ENCODE results near the gene ARID1B. TPM values are rescaled to one million over a fixed set of nuclear protein-coding genes. Genes with fewer than 3 reads are reported as not detected.

The ARID1B gene
- total RNA-seq, 1 donor from 2014 or later, result 16.3 TPM

DNA sequence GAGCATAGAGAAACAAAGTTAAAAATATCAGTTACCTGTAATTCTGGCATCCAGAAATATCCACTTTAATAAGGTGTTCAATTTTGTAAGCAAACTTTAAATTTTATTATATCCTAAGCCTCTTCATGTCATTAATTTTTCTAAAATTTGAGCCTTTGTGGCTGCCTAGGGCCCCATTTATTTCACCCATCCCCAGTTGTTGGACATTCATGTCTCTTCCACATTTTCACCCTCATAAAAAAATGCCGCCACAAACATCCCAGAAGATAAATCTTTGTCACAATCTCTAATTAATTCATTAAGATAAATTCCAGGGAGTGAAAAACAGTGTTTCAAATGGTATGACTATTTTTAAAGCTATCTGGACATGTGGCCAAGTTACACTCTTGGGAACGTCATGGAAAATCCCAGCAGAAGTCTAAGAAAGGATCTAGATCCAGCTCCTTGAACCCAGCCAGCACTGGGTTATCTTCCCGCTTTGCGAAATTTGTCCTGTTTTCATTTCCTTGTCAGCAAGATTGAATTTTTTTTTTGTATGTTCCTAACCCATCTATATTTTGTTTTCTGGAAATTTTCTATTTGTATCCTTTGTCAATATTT is 448.9 kb downstream of the ARID1B start:
- Histone ChIP-seq H3K27me3 (ENCODE audit: control insufficient read depth, insufficient read depth, low read length) (no peaks in the 10 kb centered on the region), H3K36me3 (ENCODE audit: control insufficient read depth, insufficient read depth, low read length) (no peaks in the 10 kb centered on the region), H3K4me3 (ENCODE audit: low read depth, low read length) (no peak overlapping the region)
- DNase-seq (ENCODE audit: low read depth), result no peak
- TF ChIP-seq, protein P1, sequence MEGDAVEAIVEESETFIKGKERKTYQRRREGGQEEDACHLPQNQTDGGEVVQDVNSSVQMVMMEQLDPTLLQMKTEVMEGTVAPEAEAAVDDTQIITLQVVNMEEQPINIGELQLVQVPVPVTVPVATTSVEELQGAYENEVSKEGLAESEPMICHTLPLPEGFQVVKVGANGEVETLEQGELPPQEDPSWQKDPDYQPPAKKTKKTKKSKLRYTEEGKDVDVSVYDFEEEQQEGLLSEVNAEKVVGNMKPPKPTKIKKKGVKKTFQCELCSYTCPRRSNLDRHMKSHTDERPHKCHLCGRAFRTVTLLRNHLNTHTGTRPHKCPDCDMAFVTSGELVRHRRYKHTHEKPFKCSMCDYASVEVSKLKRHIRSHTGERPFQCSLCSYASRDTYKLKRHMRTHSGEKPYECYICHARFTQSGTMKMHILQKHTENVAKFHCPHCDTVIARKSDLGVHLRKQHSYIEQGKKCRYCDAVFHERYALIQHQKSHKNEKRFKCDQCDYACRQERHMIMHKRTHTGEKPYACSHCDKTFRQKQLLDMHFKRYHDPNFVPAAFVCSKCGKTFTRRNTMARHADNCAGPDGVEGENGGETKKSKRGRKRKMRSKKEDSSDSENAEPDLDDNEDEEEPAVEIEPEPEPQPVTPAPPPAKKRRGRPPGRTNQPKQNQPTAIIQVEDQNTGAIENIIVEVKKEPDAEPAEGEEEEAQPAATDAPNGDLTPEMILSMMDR (IDR thresholded peaks at IDR 0.05; ENCODE audit: insufficient read depth, low read length, severe bottlenecking), result no peak
- FAIRE-seq, result no peak

DNA sequence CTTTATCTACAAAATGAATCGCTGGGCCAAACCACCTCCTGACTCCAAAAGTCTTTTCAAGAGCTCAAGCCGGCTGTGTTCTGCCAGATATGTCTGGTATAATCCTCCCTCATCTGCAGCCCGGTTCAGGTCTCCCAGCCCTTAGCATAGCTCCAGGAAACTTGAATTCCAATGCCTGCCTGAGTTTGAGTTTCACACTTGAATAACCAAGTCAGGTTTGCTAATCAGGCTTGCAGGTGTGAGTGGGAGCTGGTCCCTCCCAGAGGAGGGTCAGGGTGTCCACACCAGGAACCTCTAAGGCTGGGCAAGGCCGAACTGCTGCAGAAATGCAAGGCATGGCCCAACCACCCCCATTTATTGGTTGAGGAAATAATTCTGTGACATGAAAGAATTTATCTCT is 449.6 kb downstream of the ARID1B start:
- TF ChIP-seq, protein P1 (IDR thresholded peaks at IDR 0.05; ENCODE audit: insufficient read depth, low read length, severe bottlenecking), result no peak
- H3K4me3 ChIP-seq (ENCODE audit: low read depth, low read length), result no peak overlapping the region
- DNase-seq (ENCODE audit: low read depth) (no peak), FAIRE-seq (no peak)
- no peaks in the 10 kb centered on the region for H3K36me3 ChIP-seq (ENCODE audit: control insufficient read depth, insufficient read depth, low read length)
- H3K27me3 ChIP-seq (ENCODE audit: control insufficient read depth, insufficient read depth, low read length), result no peaks in the 10 kb centered on the region

DNA sequence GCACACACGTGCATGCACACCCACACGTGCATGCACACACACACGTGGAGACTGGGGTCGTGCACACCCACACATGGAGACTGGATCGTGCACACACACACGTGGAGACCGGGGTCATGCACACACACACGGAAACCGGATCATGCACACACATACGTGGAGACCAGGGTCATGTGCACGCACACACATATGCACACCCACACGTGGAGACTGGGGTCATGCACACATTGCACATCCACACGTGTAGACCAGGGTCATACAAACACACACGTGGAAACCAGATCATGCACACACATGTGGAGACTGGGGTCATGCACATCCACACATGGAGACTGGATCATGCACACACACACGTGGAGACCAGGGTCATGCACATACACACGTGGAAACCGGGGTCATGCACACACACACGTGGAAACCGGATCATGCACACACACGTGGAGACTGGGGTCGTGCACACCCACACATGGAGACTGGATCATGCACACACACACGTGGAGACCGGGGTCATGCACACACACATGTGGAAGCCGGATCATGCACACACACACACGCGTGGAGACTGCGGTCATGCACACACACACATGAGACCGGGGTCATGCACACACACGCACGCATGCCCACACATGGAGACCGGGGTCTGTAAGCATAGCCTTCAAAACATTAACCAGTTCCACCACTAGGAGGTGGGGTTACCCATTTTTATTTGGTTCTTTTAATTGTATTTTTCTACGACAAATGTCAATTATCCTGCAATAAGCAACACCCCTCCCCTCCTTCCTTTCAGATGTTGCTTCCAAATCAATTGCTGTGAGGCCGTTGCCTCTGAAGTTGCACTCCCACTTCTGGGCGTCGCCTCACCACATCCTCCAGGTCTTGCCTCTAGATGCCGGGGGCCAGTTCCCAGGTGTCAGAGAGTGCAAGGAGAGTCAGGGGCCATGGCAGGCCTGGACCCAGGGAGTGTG is 450.3 kb downstream of the ARID1B start:
- Histone ChIP-seq H3K27me3 (ENCODE audit: control insufficient read depth, insufficient read depth, low read length) (no peaks in the 10 kb centered on the region), H3K4me3 (ENCODE audit: low read depth, low read length) (no peak overlapping the region), H3K36me3 (ENCODE audit: control insufficient read depth, insufficient read depth, low read length) (no peaks in the 10 kb centered on the region)
- FAIRE-seq (peak; percentile 96), DNase-seq (ENCODE audit: low read depth) (no peak)
- TF ChIP-seq, protein P1 (IDR thresholded peaks at IDR 0.05; ENCODE audit: insufficient read depth, low read length, severe bottlenecking), result no peak

- FAIRE-seq (no peak), DNase-seq (ENCODE audit: low read depth) (no peak)
- Histone ChIP-seq H3K36me3 (ENCODE audit: control insufficient read depth, insufficient read depth, low read length) (no peaks in the 10 kb centered on the region), H3K4me3 (ENCODE audit: low read depth, low read length) (no peak overlapping the region), H3K27me3 (ENCODE audit: control insufficient read depth, insufficient read depth, low read length) (no peaks in the 10 kb centered on the region)
- TF ChIP-seq, protein P1 (IDR thresholded peaks at IDR 0.05; ENCODE audit: insufficient read depth, low read length, severe bottlenecking), result no peak
These were observed 451.4 kb downstream of the ARID1B start for GRCh38 chr6:157228426-157229131.

DNA sequence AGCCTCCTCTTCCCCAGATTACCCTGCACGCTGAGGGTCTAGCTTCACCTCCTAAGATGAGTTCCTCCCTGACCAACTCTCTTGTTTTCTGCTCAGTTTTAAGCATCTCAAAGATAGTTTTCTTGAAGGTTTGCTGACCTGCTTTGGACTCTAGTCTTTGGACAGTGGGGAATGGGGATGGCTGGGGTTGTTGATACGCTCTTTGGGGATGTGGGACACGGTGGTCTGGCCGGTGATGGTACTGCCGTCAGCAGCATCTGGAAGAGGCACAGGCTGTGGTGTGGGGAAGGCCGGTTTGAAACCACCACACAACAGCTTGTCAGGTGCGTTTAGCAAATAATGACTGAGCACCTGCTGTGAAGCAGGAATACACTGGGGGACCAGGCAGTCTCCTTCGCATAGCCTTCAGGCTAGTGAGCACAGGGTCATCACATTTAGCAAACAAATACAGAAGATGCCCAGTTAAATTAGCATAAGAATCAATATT is 452.0 kb downstream of the ARID1B start:
- DNase-seq (ENCODE audit: low read depth) (no peak), FAIRE-seq (no peak)
- TF ChIP-seq, protein P1 (IDR thresholded peaks at IDR 0.05; ENCODE audit: insufficient read depth, low read length, severe bottlenecking), result no peak
- no peak overlapping the region for H3K4me3 ChIP-seq (ENCODE audit: low read depth, low read length)
- H3K27me3 ChIP-seq (ENCODE audit: control insufficient read depth, insufficient read depth, low read length), result peaks cover 2% of the 10 kb centered on the region
- H3K36me3 ChIP-seq (ENCODE audit: control insufficient read depth, insufficient read depth, low read length), result no peaks in the 10 kb centered on the region
